GM18499 (cell line): ENCODE results near the gene FAM171A2.
"Not testable (repeated sequence)": the region's sequence is repeated elsewhere in the genome, so short reads cannot be mapped to it uniquely, and the experiment has no call there.

Source experiments
- ATAC-seq: cut with Tn5 transposase; IDR thresholded peaks from one replicate; pipeline ENCODE4 v1.9.1; 2021; ENCODE audit warnings: moderate number of reproducible peaks; ENCODE audit not compliant: insufficient read depth, unreplicated experiment

The FAM171A2 gene

DNA sequence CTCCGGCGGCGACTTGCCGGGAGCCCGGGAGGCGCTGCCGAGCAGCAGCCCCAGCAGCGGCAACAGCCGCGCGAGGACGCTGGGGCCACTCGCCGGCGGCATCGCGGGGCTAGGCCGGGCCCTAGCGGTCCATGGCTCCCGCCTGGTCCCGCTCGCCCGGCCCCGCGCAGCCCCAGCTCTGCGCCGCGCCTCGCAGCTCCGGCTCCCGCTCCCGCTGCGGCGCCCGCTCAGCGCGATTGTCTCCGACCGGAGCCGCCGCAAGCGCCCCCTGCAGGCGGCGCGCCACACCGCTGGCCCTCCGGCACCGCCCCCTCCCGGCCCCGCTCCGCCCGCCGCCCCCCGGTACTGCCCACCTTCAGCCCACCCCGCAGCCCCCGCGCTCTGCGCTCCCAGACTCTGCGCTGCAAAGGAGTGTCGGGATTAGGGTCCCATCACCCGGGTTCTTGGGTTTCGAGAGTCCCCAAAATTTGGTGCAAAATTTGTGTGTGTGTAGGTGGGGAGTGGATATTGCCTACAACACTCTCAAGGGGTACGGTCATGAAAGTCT is at the start of gene FAM171A2:
Gene FAM171A2 (minus strand): TSS at position 241 of the 547 bp plus-strand sequence. CDS start 139 bp downstream, at position 102.
- ATAC-seq: no peak

GRCh38 chr17:44409309-44410028 is 45.8 kb upstream of the FAM171A2 start:
- ATAC-seq: no peak

- ATAC-seq: no peak
These were observed 45.1 kb upstream of the FAM171A2 start for GRCh38 chr17:44408786-44409185.

DNA sequence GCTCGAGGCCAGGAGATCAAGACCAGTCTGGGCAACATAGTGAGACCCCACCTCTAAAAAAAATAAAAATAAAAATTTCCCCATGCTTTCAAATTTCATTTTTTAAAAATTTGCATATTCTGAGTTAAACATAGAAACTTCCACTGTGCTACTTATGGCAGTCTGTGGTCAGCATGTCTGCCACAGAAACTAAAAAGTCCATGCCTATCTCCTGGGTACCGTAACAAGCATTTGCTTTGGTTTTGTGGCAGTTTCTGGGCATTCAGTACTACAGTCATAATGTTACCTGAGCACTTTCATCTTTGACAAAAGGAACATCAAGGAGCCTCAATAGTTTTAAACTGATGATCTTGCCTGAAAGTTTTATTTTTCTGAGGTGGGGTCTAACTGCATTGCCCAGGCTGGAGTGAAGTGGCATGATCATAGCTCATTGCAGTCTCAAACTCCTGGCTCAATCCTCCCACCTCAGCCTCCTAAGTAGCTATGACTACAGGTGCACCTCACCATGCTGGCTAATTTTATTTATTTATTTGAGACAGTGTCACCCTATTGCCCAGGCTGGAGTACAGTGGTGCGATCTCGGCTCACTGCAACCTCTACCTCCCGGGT is 39.0 kb upstream of the FAM171A2 start:
- no peak for ATAC-seq

- no peak for ATAC-seq
These were observed 36.7 kb upstream of the FAM171A2 start for GRCh38 chr17:44400226-44400847.

DNA sequence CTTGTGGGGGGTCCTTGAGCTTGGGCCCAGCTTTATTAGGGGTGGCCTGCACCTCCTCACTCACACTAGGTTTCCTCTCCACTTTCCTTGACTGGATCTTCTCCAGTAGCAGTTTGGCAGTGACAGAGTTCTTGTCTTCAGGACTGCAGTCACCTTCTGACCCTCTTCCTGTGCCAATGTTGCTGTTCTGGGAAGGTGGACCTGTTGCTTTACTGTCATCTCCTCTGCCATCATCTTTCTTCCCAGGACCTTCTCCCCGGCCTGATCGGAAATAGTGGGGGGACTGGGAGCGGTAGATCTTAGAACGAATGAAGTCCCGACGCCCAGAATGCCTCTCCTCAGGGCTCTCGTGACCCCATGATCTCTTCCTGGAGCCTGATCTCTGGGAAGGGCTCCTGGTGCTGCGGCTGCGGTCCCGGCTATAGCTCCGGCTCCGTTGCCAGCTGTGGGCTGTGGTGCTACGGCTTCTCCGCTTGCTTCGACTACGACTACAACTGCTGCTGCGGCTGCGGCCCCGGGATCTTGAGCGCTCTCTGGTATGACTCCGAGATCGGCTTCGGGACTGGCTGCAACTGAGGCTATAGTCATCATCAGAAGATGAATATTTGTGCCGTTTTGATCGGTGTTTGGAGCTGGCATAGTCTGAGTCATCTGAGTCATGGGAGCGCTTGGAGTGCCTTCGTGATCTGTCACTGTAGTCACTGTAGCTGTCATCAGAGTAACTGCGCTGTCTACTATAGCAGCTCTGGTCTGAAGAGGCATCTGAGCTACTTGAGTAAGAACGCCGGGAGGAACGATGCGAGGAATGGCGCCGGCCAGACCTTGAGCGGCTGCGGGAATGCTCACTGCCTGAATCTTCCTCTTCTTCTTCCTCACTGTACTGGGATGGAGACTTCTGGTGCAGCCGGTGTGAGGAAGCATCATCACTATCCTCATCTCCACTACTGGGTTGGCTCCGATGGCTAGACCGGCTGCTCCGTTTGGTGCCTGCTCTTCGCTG is 35.3 kb upstream of the FAM171A2 start:
- no peak for ATAC-seq

- ATAC-seq: no peak
These were observed 34.1 kb upstream of the FAM171A2 start for GRCh38 chr17:44397479-44398440.

GRCh38 chr17:44396946-44397345 is 33.3 kb upstream of the FAM171A2 start:
- ATAC-seq: no peak

DNA sequence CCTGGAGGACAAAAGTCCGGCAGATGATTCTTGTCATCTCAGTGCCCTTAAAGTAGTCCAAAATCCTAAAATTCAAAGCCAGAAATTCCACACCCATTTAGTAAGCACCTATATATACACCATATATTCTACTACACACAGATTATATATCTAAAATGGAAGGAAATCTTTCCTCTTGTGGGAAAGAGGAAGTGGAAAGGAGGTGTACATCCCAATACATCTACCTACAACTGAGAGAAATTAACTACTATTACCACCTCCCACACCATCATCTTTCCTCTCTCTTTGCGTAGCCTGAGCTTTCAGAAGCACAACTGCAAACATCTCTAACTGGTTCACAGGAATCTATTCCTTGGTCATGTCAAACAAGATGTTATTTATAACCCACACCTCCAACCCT is 31.2 kb upstream of the FAM171A2 start:
- ATAC-seq: no peak

- ATAC-seq: not testable (repeated sequence)
These were observed 30.5 kb upstream of the FAM171A2 start for GRCh38 chr17:44394112-44394511.

- ATAC-seq: no peak
These were observed 26.7 kb upstream of the FAM171A2 start for GRCh38 chr17:44390250-44390870.

DNA sequence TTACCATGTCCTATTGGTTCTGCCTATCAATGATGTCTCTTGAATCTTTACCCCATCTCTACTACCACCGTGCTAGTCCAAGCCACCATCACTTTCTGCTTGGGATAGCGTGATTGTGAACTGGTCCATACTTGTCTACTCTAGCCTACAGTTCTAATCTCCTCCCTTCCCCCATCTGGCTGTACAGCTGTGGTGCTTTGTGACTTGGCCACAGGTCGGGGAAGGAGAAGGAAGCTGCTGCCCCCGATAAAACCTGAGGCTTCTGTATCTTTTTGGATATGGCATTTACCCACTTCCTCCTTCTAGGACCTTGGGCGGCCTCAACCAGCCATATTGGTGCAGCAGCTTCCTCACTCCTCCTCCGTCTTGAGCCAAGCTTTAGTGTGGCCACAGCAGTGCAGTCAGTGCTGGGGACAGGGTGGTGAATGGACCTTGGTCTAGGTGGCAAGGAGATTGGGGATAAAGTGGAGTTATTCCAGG is 26.1 kb upstream of the FAM171A2 start:
- no peak for ATAC-seq

GRCh38 chr17:44389281-44389680 is 25.6 kb upstream of the FAM171A2 start, which contains the start of gene ITGA2B:
Gene ITGA2B (minus strand): TSS chr17:44389649. CDS start chr17:44389473, 176 bp downstream.
- ATAC-seq: no peak

DNA sequence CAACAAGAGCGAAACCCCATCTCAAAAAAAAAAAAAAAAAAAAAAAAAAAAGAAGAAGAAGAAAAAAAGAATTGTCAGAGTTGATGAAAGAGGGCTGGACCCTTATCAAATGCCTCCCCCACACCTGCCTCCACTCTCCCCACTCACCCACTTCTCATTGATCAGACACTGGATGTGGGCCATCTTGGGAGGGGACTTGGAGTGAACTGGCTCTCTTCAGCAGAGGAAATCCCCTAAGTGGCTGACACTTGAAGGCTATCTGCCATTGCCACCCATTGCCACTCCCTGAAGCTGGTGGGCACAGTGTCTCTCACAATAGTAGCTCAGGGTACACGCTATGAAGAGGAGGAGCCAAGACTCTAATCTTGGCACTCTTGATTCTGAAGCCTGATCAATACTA is 24.2 kb upstream of the FAM171A2 start:
- no peak for ATAC-seq

GRCh38 chr17:44386182-44386525 is 22.5 kb upstream of the FAM171A2 start:
- no peak for ATAC-seq

- no peak for ATAC-seq
These were observed 21.9 kb upstream of the FAM171A2 start for GRCh38 chr17:44385287-44386181.

- no peak for ATAC-seq
These were observed 21.2 kb upstream of the FAM171A2 start for GRCh38 chr17:44384823-44385286.
